Measurements from ENCODE around the gene POLR2E.

The POLR2E gene

GRCh38 chr19:1049800-1050199 lies 45.4 kb downstream of the POLR2E start:
- Histone ChIP-seq H3K9me3 (ENCODE audit: control insufficient read depth in 2 of 2, low read length in 2 of 2) (peaks cover 0 to 3% of the 10 kb centered on the region in 2 donors), H3K4me1 (ENCODE audit: control insufficient read depth, insufficient read depth, low read length) (no peaks in the 10 kb centered on the region), H3K4me3 (ENCODE audit: low read length in 2 of 2) (no peak overlapping the region), H3K36me3 (ENCODE audit: control insufficient read depth in 2 of 2, insufficient read depth in 2 of 2, low read length in 2 of 2) (no peaks in the 10 kb centered on the region), H3K9ac (ENCODE audit: low read length in 2 of 2) (no peak overlapping the region), H3K27ac (ENCODE audit: low read length) (no peak overlapping the region), H3K27me3 (ENCODE audit: control insufficient read depth in 1 of 2, insufficient read depth in 2 of 2, low read length in 2 of 2) (no peaks in the 10 kb centered on the region)

- Histone ChIP-seq H3K9me3 (ENCODE audit: control insufficient read depth in 2 of 2, low read length in 2 of 2) (no peaks in the 10 kb centered on the region), H3K4me3 (ENCODE audit: low read length in 2 of 2) (no peak overlapping the region), H3K9ac (ENCODE audit: low read length in 2 of 2) (no peak overlapping the region), H3K36me3 (ENCODE audit: control insufficient read depth in 2 of 2, insufficient read depth in 2 of 2, low read length in 2 of 2) (no peaks in the 10 kb centered on the region), H3K27ac (ENCODE audit: low read length) (no peak overlapping the region), H3K27me3 (ENCODE audit: control insufficient read depth in 1 of 2, insufficient read depth in 2 of 2, low read length in 2 of 2) (no peaks in the 10 kb centered on the region), H3K4me1 (ENCODE audit: control insufficient read depth, insufficient read depth, low read length) (no peaks in the 10 kb centered on the region)
Observed at GRCh38 chr19:1049106-1049505, 46.1 kb downstream of the POLR2E start.

- Histone ChIP-seq H3K9me3 (ENCODE audit: control insufficient read depth in 2 of 2, low read length in 2 of 2) (no peaks in the 10 kb centered on the region), H3K36me3 (ENCODE audit: control insufficient read depth in 2 of 2, insufficient read depth in 2 of 2, low read length in 2 of 2) (no peaks in the 10 kb centered on the region), H3K27me3 (ENCODE audit: control insufficient read depth in 1 of 2, insufficient read depth in 2 of 2, low read length in 2 of 2) (no peaks in the 10 kb centered on the region), H3K9ac (ENCODE audit: low read length in 2 of 2) (no peak overlapping the region), H3K4me1 (ENCODE audit: control insufficient read depth, insufficient read depth, low read length) (peaks cover 1% of the 10 kb centered on the region), H3K4me3 (ENCODE audit: low read length in 2 of 2) (no peak overlapping the region), H3K27ac (ENCODE audit: low read length) (no peak overlapping the region)
Observed at GRCh38 chr19:1047696-1048147, 47.5 kb downstream of the POLR2E start.

- Histone ChIP-seq H3K4me1 (ENCODE audit: control insufficient read depth, insufficient read depth, low read length) (peaks cover 3% of the 10 kb centered on the region), H3K9me3 (ENCODE audit: control insufficient read depth in 2 of 2, low read length in 2 of 2) (no peaks in the 10 kb centered on the region), H3K27me3 (ENCODE audit: control insufficient read depth in 1 of 2, insufficient read depth in 2 of 2, low read length in 2 of 2) (peaks cover 0 to 3% of the 10 kb centered on the region in 2 donors), H3K9ac (ENCODE audit: low read length in 2 of 2) (no peak overlapping the region), H3K36me3 (ENCODE audit: control insufficient read depth in 2 of 2, insufficient read depth in 2 of 2, low read length in 2 of 2) (no peaks in the 10 kb centered on the region), H3K27ac (ENCODE audit: low read length) (no peak overlapping the region), H3K4me3 (ENCODE audit: low read length in 2 of 2) (no peak overlapping the region)
Observed at GRCh38 chr19:1046836-1047695, 48.1 kb downstream of the POLR2E start.

- Histone ChIP-seq H3K27ac (ENCODE audit: low read length) (no peak overlapping the region), H3K27me3 (ENCODE audit: control insufficient read depth in 1 of 2, insufficient read depth in 2 of 2, low read length in 2 of 2) (peaks cover 0 to 3% of the 10 kb centered on the region in 2 donors), H3K36me3 (ENCODE audit: control insufficient read depth in 2 of 2, insufficient read depth in 2 of 2, low read length in 2 of 2) (no peaks in the 10 kb centered on the region), H3K9ac (ENCODE audit: low read length in 2 of 2) (no peak overlapping the region), H3K4me1 (ENCODE audit: control insufficient read depth, insufficient read depth, low read length) (peaks cover 12% of the 10 kb centered on the region), H3K4me3 (ENCODE audit: low read length in 2 of 2) (no peak overlapping the region), H3K9me3 (ENCODE audit: control insufficient read depth in 2 of 2, low read length in 2 of 2) (no peaks in the 10 kb centered on the region)
Observed at GRCh38 chr19:1046117-1046626, 49.0 kb downstream of the POLR2E start.

GRCh38 chr19:1045247-1045603 lies 50.0 kb downstream of the POLR2E start:
- Histone ChIP-seq H3K9me3 (ENCODE audit: control insufficient read depth in 2 of 2, low read length in 2 of 2) (no peaks in the 10 kb centered on the region), H3K9ac (ENCODE audit: low read length in 2 of 2) (no peak overlapping the region), H3K27me3 (ENCODE audit: control insufficient read depth in 1 of 2, insufficient read depth in 2 of 2, low read length in 2 of 2) (peaks cover 0 to 3% of the 10 kb centered on the region in 2 donors), H3K4me3 (ENCODE audit: low read length in 2 of 2) (no peak overlapping the region), H3K27ac (ENCODE audit: low read length) (no peak overlapping the region), H3K4me1 (ENCODE audit: control insufficient read depth, insufficient read depth, low read length) (peaks cover 21% of the 10 kb centered on the region), H3K36me3 (ENCODE audit: control insufficient read depth in 2 of 2, insufficient read depth in 2 of 2, low read length in 2 of 2) (no peaks in the 10 kb centered on the region)

GRCh38 chr19:1042689-1043511 lies 52.3 kb downstream of the POLR2E start:
- Histone ChIP-seq H3K4me3 (ENCODE audit: low read length in 2 of 2) (no peak overlapping the region), H3K27me3 (ENCODE audit: control insufficient read depth in 1 of 2, insufficient read depth in 2 of 2, low read length in 2 of 2) (peaks cover 0 to 3% of the 10 kb centered on the region in 2 donors), H3K9ac (ENCODE audit: low read length in 2 of 2) (no peak overlapping the region), H3K4me1 (ENCODE audit: control insufficient read depth, insufficient read depth, low read length) (peaks cover 32% of the 10 kb centered on the region), H3K36me3 (ENCODE audit: control insufficient read depth in 2 of 2, insufficient read depth in 2 of 2, low read length in 2 of 2) (no peaks in the 10 kb centered on the region), H3K27ac (ENCODE audit: low read length) (no peak overlapping the region), H3K9me3 (ENCODE audit: control insufficient read depth in 2 of 2, low read length in 2 of 2) (no peaks in the 10 kb centered on the region)

- H3K9ac ChIP-seq (ENCODE audit: low read length in 2 of 2): no peak overlapping the region
- peak overlapping the region in 1 of 2 donors; percentile 81 for H3K4me3 ChIP-seq (ENCODE audit: low read length in 2 of 2)
- H3K9me3 ChIP-seq (ENCODE audit: control insufficient read depth in 2 of 2, low read length in 2 of 2): no peaks in the 10 kb centered on the region
- peaks cover 0 to 3% of the 10 kb centered on the region in 2 donors for H3K36me3 ChIP-seq (ENCODE audit: control insufficient read depth in 2 of 2, insufficient read depth in 2 of 2, low read length in 2 of 2)
- H3K4me1 ChIP-seq (ENCODE audit: control insufficient read depth, insufficient read depth, low read length): peaks cover 32% of the 10 kb centered on the region
- H3K27me3 ChIP-seq (ENCODE audit: control insufficient read depth in 1 of 2, insufficient read depth in 2 of 2, low read length in 2 of 2): peaks cover 0 to 3% of the 10 kb centered on the region in 2 donors
- H3K27ac ChIP-seq (ENCODE audit: low read length): no peak overlapping the region
Observed at GRCh38 chr19:1041835-1042685, 53.1 kb downstream of the POLR2E start.

- Histone ChIP-seq H3K9ac (ENCODE audit: low read length in 2 of 2) (peak overlapping the region; percentile 4 to 21), H3K4me1 (ENCODE audit: control insufficient read depth, insufficient read depth, low read length) (peaks cover 32% of the 10 kb centered on the region), H3K4me3 (ENCODE audit: low read length in 2 of 2) (peak overlapping the region; percentile 67 to 81), H3K9me3 (ENCODE audit: control insufficient read depth in 2 of 2, low read length in 2 of 2) (no peaks in the 10 kb centered on the region), H3K27me3 (ENCODE audit: control insufficient read depth in 1 of 2, insufficient read depth in 2 of 2, low read length in 2 of 2) (peaks cover 0 to 3% of the 10 kb centered on the region in 2 donors), H3K36me3 (ENCODE audit: control insufficient read depth in 2 of 2, insufficient read depth in 2 of 2, low read length in 2 of 2) (peaks cover under 1 to 4% of the 10 kb centered on the region in 2 donors), H3K27ac (ENCODE audit: low read length) (no peak overlapping the region)
Observed at GRCh38 chr19:1041272-1041834, 53.8 kb downstream of the POLR2E start.

Measured in stomach smooth muscle (tissue), 2 donors.